GM21737 (cell line): ENCODE results near the gene RAB27A.
A peak's percentile ranks its signal among the peaks of the same experiment; 100 is the strongest.
"Not testable (repeated sequence)": the region's sequence is repeated elsewhere in the genome, so short reads cannot be mapped to it uniquely, and the experiment has no call there.

Experiments
- ATAC-seq: cut with Tn5 transposase; IDR thresholded peaks from one replicate; pipeline ENCODE4 v1.9.1; 2021; ENCODE audit warnings: mild to moderate bottlenecking, moderate library complexity; ENCODE audit not compliant: unreplicated experiment

RAB27A gene

DNA sequence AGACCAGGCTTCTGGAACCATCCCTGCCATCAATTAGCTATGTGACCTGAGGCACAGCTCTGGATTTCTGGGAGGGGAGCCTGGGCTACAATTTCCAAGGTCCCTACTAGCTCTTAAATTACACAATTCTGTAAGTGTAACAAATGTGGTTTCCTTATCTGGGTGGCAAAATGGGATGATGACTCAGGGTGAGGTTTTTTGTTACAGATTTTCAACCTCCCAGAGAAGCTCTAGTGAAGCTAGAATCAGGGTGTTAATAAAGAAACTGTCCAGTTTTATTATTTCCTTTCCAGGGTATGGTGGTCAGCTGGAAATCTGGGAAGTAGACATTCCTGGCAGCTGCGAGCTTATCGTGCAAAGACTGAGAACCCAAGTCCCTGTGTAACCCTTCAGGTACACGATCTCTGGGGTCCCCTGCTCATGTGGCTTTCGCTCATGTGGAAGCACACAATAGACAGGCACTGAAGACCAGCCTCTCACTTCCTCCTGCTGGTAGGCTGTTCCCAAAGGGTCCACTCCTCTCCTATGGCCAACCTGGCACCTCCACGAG is 7.3 kb downstream of the RAB27A start:
- no peak for ATAC-seq

DNA sequence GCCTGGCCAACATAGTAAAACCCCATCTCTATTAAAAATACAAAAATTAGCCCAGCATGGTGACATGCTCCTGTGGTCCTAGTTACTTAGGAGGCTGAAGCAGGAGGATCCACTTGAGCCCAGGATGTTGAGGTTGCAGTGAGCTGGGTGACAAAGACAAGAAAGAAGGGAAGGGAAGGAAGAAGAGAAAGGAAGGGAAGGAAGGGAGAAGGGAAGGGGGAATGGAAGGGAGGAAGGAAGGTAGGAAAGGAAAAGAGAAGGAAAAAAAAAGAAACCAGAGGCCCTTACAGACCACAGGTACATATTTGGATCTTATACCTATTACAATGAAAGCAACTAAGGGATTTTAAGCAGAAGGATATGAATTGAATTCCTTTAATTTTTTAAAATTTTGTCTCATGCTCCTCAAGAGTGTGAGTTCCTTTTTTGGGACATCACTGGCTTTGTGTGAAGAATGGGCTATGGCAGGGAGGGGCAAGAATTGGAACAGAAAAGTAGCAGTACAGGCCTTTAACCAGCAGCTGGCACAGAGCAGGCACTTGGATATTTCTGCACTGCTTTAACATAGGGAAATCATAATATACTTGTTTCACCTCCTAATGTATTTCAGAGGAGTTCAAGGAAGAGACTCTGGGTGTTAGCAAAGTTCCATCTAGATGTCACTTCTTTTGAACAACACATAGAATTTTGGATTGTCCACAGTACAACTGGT is 7.9 kb downstream of the RAB27A start:
- ATAC-seq = no peak

DNA sequence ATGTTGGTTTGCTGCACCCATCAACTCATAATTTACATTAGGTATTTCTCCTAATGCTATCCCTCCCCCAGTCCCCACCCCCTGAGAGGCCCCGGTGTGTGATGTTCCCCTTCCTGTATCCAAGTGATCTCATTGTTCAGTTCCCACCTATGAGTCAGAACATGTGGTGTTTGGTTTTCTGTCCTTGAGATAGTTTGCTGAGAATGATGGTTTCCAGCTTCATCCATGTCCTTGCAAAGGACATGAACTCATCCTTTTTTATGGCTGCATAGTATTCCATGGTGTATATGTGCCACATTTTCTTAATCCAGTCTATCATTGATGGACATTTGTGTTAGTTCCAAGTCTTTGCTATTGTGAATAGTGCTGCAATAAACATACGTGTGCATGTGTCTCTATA is 9.0 kb downstream of the RAB27A start:
- not testable (repeated sequence) for ATAC-seq

DNA sequence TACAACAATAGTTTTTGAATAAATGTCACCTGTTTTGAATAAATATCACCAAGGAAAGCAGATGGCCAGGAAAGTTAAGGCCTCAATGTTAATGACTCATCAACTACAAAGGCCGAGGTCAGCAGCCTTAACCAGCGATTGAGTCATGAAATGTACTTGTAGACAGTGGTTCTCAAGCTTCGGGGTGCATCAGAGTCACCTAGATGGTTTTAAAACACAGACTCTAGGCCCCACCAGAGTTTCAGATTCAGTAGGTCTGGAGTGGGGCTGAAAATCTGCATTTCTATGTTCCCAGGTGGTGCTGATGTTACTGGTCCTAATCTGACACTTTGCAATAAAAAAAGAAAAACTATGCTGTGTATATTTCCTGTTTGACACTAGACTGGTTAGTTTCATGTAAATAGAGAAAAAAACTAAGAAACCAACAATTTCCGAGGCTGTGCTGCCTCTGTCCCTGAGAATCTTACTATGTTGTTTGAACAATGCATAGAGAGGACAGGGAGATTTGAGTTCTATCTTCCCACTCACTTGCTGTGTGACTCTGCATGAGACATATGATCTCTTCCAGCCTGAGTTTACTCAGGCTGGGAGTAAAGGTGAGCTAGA is 9.8 kb downstream of the RAB27A start:
- peak; percentile 84 for ATAC-seq

DNA sequence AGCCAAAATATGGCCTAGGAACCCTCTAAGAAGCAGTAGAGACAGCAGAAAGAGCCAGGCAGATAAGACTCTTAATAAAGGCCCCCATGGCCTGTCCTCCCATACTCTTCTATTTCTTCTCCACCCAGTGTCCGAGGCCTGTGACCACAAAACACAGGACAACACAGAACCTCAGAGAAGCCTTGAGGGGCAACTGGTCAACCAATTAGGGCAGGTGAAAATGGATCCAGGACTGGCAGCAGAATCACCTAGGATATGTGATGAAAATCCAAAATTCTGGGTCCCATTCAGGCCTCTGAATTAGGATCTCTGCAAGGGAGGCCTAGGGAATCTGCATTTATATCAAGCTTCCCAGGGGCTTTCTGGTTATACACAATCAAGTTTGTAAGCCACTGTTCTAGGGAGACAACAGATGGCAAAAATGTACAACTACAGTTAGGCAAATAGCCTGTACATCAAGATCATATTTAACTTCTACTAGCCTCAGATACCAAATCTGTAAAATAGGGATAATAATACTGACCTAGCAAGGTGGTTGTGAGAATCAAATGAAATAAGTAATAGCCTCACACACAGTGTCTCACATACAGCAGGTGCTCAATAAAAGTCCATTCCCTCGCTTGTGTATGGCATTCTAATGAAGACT is 10.4 kb downstream of the RAB27A start:
- no peak for ATAC-seq

DNA sequence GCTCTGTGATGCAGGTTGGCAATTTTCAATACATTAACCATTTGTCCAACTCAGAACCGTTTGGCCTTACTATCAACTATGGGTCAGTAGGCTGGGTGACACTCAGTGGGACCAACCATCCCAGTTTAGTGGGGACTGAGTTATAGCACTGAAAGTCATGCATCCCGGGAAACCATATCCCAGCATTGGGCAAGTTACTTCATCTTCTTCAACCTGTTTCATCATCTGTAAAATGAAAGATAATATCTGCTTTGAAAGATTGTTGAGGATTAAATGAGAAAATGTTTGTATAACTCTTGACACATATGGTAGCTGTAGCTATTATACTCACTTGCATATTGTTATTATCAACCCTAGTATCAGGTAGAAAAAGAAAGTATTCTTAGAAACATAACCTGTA is 11.9 kb downstream of the RAB27A start:
- ATAC-seq = no peak

DNA sequence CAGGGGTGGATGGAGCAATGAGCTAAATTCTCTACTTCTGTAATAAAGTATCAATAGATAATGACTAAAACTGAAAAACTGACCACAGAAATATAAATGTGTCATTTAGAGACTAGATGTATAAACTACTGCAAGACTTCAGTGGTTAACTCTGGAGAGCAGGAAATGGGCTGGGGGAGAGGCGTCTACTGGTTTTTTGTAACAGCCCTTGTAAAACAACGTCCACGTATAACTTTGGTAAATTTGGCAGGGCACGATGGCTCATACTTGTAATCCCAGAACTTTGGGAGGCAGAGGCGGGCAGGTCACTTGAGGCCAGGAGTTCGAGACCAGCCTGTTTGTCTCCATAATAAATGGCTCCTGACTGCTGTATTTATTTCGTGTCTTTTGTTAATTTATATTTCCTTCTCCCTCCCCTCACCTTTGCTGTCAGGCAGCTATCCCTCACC is 12.5 kb downstream of the RAB27A start:
- ATAC-seq = peak; percentile 47

DNA sequence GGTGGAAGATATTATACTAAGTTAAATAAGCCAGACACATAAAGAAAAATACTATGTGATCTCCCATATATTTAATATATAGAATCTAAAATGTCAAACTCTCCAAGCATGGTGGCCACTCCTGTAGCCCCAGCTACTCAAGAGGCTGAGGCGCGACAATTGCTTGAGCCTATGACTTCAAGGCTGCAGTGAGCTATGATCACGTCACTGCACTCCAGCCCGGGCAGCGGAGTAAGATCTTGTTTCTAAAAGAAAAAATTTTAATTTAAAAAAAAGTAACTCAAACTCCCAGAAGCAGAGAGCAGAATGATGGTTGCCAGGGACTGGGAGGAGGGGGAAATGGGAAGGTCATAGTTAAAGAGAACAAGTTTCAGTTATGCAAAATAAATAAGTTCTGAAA is 13.3 kb downstream of the RAB27A start:
- ATAC-seq = no peak

DNA sequence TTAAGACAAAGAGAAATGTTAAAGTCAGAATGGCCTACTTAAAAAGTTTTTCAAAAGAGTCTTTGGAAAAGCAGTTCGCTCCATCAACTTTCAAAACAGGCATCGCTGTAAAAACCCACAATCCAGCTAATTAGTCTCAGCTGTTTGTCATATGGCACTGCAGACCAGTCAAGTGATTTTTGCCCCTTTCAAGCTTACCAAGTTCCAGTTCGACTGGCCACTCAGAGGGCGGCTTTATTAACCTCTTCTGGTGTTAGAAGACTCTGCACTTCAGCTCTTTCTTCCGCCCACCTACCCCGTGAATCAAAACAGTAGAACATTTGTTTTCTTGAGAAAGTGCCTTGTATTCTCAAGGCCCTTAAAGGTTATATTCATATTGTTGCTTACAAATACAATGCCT is 19.3 kb downstream of the RAB27A start:
- ATAC-seq = no peak

DNA sequence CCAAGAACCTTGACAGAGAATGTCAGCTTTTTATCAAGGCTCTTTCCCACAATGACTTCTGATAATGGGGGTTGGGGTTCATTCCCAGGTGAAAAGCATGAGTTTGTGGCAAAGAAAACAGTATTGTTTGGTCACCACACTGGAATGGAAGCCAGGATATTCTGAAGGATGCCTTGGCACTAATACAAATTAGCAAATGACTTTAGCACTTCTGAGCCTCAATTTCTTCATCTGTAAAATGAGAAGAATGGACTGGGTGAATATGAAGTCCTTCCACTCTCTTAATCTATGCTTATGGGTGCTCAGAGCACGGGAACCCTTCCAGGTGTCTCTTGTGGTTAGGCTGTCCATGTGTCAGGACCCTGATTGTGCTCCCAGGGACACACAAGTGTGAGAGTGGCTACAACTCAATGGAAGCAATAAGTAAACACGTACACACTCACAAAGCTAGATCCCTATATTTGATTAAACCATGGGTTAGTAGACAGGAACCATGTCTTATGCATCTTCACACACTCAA is 21.4 kb downstream of the RAB27A start:
- ATAC-seq = no peak

DNA sequence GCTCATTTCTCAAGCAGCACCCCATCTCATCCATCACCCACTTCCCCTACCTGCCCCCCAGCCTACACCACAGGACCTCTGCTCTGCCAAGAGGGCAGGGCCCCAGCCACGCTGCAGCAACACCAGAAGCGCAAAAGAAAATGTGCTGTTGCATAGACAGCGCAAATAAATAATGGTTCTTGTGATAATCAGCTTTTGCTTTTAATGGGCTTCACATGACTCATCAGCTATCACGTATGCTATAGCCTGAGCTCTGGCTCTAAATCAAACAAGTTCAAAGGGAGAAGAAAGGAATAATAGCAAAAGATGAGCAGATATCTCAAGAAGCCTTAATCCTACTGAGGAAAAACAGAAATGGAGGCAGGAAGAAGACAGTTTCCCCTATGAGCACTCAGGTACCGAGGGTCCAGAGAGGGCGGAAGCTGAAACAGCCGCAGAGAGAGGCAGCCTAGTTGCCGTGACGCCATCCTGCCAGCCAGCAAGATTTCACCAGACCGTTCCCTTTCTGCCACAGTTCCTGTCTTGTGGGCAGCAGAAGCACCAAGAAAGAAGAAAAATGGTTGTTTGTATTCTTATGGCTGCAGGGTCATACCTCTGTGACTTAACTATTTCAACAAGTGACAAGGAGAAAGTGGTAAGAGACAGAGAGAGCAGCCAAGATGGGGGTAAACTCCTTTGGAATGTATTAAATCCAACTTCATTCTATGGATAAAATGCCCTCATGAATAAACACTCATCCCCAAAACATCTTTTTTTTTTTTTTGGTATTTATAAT is 22.0 kb downstream of the RAB27A start:
- peak; percentile 95 for ATAC-seq

DNA sequence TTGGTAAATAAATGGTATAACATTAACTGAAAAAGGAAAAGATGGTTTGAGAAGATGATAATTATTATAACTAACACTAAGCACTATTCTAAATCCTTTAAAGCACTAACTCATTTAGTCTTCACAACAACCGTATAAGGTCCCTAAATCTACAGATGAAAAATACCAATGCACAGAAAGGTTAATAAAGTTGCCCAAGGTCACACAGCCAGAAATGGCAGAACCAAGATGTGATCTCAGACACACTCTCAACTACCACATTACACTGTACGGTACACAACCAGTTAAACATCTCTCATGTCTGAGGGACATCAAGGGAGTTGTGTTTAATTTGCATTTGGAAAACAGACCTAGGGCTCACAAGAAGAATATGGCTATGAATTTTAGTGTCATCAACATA is 23.1 kb downstream of the RAB27A start:
- ATAC-seq = no peak

DNA sequence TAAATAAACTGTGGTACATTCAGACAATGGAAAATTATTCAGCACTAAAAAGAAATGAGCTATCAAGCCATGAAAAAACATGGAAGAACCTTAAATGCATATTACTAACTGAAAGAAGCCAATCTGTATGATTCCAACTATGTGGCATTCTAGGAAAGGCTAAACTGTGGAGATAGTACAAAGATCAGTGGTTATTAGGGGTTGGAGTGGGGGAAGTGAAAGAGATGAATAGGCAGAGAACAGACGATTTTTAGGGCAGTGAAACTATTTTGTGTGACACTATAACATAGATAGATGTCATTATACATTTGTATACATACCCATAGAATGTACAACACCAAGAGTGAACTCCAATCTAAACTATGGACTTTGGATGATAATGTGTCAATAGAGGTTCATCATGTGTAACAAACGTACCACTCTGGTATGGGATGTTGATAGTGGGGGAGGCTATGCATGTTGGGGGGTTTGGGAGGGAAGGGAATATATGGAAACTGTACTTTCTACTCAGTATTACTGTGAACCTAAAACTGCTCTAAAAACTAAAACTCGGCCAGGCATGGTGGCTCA is 29.0 kb downstream of the RAB27A start:
- no peak for ATAC-seq

DNA sequence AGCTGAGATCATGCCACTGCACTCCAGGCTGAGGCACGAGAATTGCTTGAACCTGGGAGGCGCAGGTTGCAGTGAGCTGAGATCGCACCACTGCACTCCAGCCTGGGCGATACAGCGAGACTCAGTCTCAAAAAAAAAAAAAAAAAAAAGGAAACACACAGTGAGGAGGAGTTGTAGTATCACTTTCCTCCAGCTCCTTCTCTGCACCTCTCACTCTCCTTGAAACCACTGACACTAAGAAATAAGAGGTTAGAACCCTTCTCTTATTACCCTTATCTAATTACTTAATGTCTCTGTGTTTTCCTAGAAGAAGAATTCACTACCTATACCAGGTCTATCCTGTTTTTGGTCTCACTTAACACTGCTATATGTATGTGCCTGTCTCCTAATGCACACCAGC is 31.7 kb downstream of the RAB27A start:
- ATAC-seq = no peak

DNA sequence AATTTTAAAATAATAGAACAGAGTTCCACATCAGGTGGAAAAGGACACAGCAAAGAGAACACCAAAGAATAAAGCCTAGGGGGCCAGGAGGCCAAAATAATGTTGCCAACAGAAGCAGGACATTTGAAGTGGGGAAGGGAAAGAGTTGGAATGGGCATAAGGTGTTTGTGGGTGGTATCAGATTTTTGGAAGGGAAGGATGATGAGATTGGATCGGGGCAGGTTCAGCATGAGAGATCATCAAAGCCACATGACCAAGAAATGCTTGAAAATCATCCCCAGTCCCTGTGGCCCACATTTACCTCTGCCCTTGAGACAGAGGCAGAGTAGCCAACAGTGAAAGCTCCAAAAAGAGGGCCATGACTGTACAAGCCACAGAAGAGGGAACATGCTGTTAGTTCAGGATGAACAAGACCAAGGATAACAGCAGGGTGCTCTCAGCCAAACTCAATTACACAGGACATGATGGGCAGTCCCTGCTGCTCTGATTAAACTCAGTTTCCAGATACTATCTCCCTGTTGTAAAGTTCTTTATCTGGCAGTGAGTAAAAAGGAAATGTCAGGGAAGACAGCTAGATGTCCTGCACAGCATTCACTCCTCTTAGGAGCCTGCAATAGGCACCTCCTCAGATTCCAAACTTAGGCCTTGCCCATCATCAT is 32.5 kb downstream of the RAB27A start:
- no peak for ATAC-seq

DNA sequence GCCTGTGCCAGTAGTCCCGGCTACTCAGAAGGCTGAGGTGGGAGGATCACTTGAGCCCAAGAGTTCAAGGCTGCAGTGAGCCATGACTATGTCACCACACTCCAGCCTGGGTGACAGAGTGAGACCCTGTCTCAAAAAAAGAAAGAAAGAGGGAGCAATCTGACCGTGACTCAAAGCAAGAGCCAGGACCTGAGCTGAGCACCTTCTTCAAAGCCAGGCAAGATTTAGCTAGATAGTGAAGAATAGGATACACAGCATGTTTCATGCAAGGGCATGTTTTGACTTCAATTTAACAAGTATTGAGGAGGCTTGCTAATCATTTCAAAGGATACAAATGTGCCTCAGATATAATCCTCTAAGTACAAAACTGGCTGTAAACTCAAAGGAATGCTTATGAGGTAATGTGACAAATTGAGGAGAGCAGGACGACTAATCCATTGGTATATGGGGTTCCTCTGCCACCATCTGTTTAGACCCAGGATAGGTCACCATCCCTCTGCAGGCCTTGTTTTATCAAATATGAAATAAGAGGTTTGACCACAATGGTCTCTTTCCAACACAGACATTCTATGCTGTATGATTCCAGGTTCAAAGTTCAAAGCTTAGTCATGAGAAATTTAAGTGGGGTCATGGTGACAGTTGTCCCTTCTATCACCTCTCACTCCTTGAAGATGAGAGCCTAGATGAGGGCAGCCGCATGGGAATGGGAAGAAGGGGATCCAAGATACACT is 33.2 kb downstream of the RAB27A start:
- no peak for ATAC-seq

DNA sequence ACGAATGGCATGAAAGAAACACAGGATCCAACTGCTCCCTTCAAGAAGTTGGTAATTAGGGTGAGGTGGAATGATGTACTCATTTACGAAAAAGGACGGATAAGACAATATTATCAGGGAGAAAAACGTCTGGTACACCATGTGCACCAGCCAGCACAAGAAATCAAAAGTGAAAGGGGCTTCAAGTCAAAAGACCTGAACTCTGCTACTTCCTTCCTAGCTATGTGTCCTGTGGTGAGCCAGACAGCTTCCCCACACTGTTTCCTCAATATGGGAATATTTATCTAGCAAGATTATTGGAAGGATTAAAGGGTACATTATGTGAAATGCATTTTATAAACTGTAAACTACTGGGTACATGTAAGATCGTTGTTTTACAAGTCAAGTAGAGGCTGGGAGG is 33.9 kb downstream of the RAB27A start:
- peak; percentile 54 for ATAC-seq

DNA sequence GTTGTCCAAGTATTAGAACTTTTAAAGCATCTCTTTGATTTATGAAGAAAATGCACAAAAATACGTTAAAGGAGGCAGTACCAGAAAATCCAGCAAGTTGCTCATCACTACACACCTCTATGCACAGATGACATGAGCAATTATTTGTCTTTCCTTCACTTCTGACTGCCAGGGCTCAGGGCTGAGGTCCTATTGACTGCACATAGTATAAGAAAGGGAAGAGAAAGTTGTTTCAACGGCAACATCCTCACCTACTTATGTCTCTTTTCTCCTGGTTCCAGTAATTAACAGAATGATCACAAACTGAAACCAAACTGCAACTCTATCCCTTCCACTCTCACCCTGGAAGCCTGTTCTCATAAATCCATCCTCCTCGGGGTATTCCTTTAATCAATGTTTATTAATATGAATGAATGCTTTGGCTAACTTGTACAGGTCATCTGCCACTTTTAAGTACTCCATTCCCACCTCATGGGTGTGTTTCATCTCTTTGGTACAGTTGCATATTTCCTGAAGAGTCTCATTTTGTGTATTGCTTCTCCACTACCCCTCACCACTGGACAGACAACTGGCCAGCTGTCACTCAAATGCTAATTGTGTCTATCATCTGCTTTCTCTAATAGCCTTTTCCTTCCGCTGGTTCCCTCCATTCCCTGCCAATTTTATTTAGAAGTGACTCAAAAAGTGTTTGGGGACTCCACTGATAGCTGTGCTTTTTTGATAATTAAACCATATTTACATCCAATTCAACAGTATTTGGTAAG is 34.5 kb downstream of the RAB27A start:
- no peak for ATAC-seq

DNA sequence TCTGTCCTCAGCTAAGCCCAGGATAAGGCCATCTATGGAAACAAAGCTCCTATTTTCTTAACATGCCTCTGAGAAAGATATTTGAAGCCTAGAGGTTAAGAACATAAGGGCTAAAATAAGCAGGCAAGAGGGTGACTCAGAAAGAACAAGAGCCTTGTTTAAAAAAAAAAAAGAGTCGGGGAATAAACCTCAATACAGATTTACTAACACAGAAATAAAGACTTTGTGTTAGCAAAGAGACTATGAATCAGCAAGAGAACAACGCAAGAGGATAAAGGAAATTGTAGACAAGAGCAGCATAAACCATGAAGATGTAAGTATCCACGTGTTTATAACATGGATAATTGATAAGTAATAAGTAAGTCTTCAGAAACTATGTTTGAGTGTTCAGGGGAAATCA is 36.0 kb downstream of the RAB27A start:
- no peak for ATAC-seq
